HG03378 (cell line): ENCODE measurements around the gene PNKP.
"Not testable (repeated sequence)": the region's sequence is repeated elsewhere in the genome, so short reads cannot be mapped to it uniquely, and the experiment has no call there.

Source experiments
- ATAC-seq: cut with Tn5 transposase; IDR thresholded peaks from one replicate; pipeline ENCODE4 v1.9.1; 2021; ENCODE audit warnings: mild to moderate bottlenecking, moderate library complexity; ENCODE audit not compliant: unreplicated experiment

PNKP gene

DNA sequence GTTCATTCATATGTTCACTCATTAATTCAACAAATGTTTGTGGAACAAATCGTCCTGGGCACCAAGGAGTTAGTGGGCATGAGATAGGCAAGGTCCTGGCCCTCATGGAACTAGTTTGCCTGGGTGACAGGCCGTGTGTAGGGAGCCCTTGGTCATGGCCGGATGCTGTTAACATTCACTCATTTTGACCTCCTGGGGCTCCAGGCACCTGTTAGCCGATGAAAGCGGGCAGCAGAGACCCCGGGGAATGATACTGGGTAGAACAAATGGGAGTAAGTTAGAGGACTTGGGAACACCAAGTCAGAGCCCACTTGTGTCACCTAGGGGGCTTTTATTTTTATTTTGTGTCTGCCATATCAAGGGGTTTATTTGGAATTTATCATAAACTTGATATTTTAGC, 42.7 kb downstream of the PNKP start:
- ATAC-seq = no peak

DNA sequence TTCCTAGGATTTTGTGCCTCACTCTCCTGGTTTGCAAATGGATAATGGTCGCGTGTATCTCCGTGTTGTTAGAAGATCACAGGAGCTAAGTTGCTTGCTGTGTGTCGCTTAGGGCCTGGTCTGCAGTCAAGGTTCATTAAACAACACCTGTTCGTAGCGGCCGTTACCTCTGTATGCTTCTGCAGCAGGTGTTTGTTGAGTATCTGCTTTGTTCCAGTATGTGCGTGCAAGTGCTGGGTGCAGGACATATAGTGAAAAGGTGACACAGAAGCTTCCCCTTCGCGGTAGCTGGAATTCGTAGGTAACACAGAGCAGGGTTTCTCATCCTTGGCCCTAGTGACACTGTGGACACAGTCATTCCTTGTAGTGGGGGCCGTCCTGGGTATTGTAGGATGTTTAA, 43.9 kb downstream of the PNKP start:
- ATAC-seq = no peak

DNA sequence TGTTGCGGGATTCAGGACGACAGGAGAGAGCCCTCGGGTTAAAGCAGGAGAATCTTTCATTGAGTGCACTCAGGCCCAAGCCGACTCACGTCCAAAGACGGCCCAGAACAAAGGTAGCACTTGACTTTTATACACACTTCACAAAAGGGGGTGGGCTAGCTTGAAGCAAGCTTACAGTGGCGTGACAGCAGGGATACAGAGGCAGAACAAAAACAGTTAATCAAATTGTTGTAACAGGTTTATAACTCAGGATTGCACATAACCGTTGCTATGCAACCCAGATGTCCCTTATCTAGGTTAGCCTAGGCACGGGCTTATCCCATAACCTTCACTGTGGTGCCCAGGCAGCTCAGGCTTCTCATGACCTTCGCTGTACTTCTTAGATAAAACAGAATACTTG, 47.3 kb downstream of the PNKP start:
- ATAC-seq = no peak

DNA sequence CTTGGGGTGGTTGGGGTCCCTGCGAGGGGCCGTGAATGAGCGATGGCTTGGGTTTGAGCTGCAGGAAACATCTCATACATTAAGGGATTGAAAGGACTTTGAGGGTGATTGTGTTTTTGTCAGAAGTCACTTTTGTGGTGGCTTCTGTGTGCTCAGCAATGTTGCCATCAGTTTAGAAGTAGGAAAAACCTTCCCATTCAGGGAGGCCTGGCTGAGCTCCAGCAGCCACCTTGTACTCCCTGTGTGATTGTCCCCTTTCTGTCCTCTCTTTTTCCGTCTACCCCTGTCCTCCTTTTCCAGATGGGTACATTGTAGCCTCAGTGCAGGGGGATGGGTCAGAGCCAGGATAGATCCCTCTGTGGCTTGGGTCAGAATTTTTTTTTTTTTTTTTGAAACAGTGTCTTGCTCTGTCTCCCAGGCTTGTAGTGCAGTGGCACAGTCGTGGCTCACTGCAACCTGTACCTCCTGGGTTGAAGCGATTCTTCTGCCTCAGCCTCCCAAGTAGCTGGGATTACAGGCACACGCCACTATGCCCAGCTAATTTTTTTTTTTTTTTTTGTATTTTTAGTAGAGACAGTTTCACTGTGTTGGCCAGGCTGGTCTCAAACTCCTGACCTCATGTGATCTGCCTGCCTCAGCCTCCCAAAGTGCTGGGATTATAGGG, 47.8 kb downstream of the PNKP start:
- ATAC-seq = not testable (repeated sequence)

DNA sequence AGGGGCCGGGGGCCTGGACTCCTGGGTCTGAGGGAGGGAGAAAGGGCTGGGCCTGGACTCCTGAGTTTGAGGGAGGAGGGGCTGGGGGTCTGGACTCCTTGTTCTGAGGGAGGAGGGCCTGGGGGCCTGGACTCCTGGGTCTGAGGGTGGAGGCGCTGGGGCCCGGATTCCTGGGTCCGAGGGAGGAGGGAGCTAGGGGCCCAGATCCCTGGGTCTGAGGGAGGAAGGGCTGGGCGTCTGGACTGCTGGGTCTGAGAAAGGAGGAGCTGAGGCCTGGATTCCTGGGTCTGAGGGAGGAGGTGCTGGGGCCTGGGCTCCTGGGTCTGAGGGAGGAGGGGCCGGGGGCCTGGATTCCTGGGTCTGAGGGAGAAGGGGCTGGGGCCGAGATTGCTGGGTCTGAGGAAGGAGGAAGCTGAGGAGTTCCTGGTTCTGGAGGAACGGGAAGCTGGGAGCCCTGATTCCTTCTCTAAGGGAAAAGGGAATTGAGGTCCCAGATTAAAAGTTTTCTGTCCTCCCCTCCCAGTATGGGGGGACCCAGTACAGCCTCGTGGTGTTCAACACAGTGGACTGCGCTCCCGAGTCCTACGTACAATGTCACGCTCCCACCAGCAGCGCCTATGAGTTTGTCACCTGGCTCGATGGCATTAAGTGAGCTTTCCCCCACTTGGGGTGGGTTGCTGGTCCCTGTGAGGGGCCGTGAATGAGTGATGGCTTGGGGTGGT, 48.6 kb downstream of the PNKP start:
- ATAC-seq = no peak

DNA sequence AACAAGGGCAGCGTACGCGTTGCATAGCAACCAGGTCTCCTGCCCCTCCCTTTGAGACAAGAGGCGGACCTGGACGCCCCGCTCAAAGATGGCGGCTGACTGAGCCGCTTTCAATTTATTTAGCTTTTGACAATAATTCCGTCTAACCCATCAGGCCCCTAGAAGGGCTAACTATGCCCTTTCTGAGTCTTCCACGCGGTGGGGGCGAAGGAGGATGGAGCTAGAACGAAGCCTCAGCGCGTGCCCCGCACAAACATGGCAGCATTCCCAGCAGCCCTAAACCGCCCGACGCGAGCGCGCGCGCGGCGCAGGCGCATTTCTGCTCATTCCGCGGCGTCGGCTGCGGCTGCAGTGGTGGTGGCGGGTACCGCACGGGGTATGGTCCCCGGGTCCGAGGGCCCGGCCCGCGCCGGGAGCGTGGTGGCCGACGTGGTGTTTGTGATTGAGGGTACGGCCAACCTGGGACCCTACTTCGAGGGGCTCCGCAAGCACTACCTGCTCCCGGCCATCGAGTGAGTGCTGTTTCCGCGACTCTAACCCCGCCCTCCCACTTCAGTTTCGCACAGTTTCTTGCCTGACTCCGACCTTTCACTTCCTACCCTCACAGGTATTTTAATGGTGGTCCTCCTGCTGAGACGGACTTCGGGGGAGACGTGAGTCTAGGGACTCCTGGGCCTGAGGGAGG, 49.3 kb downstream of the PNKP start, which contains the start of gene MED25:
Gene MED25, plus strand, starts transcription at position 326 of the 685 bp plus-strand sequence. Its CDS starts 53 bp downstream, at position 379.
- peak; percentile 51 for ATAC-seq

DNA sequence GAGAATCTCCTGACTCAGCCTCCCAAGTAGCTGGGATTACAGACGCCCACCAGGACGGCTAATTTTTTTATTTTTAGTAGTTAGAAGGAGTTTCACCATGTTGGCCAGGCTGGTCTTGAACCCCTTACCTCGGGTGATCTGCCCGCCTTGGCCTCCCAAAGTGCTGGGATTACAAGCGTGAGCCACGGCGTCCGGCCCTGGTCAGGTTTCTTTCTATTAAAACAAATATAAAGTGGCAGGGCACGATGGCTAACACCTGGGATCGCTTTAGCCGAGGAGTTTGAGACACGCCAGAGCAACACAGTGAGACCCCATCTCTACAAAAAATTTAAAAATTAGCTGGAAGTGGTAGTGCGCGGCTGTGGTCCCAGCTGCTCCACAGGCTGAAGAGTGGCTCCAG, 50.8 kb downstream of the PNKP start:
- no peak for ATAC-seq

DNA sequence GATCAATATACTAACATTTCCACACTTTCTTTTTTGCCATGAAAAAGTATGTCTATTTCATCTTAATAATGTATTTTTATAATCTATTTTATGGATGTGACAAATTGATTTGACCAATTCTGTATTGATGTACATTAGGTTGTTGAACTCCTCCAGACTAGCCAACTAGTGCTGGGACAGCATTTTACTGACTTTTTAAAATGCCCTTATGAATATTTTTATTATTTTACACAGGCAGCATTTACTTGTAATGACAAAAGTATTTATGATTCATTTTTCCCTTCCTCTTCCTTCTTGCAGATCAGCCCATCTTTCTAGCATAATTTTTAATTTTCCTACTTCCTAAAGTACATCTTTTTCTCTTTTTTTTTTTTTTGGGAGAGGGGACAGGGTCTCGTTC, 53.4 kb downstream of the PNKP start:
- ATAC-seq = no peak

DNA sequence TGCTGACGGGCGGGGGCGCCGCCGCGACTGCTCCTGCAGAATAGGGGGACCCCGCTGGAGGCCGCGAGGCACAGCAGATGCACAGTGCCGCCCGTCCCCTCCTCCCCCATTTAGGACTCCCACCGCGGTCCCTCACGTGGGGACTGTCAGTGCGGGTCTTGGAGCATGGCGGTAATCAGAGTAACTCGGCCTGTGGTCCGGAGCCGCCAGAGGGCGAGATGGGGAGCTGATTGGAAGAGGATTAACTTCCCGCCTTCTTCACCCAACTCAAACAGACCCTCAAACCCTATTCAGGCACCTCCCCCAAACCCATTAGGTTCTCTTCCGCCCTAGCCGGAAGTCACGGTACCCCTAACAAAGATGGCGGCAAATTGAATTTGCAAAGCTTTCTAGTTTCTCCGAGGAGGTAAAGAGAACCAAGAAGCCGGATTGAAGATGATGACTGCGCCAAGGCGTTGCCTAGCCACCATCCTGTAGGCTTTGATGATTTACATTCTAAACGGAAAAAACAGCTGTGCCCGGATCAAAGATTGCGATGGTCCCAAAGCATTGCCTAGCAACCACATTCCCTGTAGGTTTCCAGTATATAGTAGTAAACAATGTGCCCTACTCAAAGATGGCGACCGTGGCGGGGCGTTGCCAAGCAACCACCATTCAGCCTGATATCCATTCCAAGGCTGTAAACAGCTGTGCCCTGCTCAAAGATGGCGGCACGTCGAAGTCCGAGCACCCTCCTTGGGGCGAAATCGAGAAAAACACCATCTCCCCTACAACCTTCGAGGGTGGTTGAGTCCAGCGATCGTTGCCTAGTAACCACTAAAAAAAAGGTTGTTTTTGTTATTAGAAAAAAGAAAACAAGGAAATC, 54.1 kb downstream of the PNKP start, which contains the start of gene FUZ:
Gene FUZ, minus strand, starts transcription at position 296 of the 865 bp plus-strand sequence. Its CDS starts 186 bp downstream, at position 110.
- peak; percentile 60 for ATAC-seq

DNA sequence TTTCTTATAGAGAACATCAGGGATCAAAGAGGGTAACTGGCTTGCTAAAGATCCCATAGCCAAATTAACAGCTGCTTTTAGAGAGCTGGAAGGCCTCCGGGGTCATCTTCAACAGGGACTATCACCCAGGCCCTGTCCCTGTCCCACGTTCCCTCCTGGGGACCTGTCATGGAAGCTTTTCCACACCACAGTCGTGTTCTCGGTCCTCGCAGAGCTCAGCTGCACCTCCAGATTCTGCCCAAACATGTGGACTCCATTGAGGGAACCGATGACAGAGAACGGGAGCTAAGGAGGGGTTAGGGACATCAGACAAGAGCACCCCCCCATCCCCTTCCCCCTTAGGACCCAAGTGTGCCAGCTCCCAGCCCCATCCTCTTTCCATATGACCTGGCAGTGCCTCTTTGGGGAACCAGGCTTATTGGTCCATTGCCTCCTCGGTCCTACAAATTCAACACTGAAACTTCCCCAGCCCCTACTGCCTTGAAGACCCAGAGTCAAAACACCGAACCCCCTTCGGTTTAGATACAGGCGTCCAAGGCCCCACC, 54.9 kb downstream of the PNKP start:
- no peak for ATAC-seq

DNA sequence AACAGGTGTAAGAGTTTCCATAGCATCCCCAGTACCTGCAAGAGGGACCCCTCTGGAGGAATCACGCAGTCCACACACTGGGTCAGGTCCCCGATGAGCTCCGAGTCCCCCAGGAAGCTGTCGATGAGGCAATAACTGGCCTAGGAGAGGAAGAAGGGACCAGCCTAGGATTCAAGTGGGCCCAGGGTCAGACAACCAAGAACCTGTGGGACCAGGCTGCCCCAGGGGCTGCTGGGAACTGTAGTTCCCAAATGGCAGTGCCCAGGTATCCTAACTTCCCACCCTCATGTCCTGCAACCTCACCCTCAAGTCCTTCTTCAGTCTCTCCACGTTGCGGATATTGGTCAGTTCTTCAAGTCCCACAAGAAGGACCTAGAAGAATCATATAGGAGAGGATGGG, 56.0 kb downstream of the PNKP start:
- ATAC-seq = no peak
